Endothelial cell of umbilical vein (primary cell): Measurements from ENCODE around the gene TSPAN17. TPM values are rescaled to one million over a fixed set of nuclear protein-coding genes. Genes with fewer than 3 reads are reported as not detected.

ENCODE experiments used
- BruUV-seq: library from RNA; stranded (reverse); fragments of 400-500 nt; replicated peaks from 2 replicates; lab custom pipeline; 2021; lab: Mats Ljungman, UMichigan
- CTCF ChIA-PET: fragments of 300-600, 350-600 bp; sonication (Branson Sonifier 250); formaldehyde crosslinking; loops from one replicate; lab custom pipeline; 2021; ENCODE audit warnings: antibody characterized with exemption, inconsistent platforms; lab: Charles Lee
- POLR2A ChIA-PET: fragments of 300-600, 350-600 bp; sonication (Branson Sonifier 250); formaldehyde crosslinking; loops from one replicate; lab custom pipeline; 2021; ENCODE audit warnings: antibody characterized with exemption, inconsistent platforms; lab: Charles Lee
- DNase-seq: peaks from one replicate; pipeline ENCODE4 v3.0.0-alpha.2; 2011; ENCODE audit warnings: low read depth, low spot score
- FAIRE-seq: peaks from 2 replicates; lab custom pipeline; 2011; peaks lifted over from hg19 to GRCh38; lab: Jason Lieb, UNC
- H2AFZ ChIP-seq: 2 replicates; pipeline ENCODE4 v1.6.0; 2012; ENCODE audit warnings: low read depth, low read length, control low read depth, inconsistent platforms
- H3K27ac ChIP-seq: 2 replicates; pipeline ENCODE4 v1.5.1; 2011; ENCODE audit warnings: low read depth, mild to moderate bottlenecking, control low read depth, low read length, moderate library complexity; ENCODE audit not compliant: insufficient read depth
- H3K27me3 ChIP-seq, 2 experiments: 2 replicates each; pipeline versions ENCODE4 v1.6.0 to v1.6.1; 2011; ENCODE audit warnings: low read length in 2 of 2, mixed read lengths in 1 of 2; ENCODE audit not compliant: control insufficient read depth in 2 of 2, insufficient read depth in 2 of 2
- H3K36me3 ChIP-seq, 2 experiments: 2 replicates in 1 of 2; 3 replicates in 1 of 2; pipeline ENCODE4 v1.5.1; 2011; ENCODE audit warnings: low read length in 2 of 2, mild to moderate bottlenecking in 1 of 2, moderate library complexity in 1 of 2; ENCODE audit not compliant: control insufficient read depth in 2 of 2, insufficient read depth in 2 of 2; ENCODE audit errors: extremely low read depth in 1 of 2
- H3K4me1 ChIP-seq: 3 replicates; pipeline ENCODE4 v1.5.1; 2011; ENCODE audit warnings: mild to moderate bottlenecking, low read length; ENCODE audit not compliant: control insufficient read depth, insufficient read depth; ENCODE audit errors: extremely low read depth
- H3K4me2 ChIP-seq: 2 replicates; pipeline ENCODE4 v1.6.1; 2011; ENCODE audit warnings: low read length, control low read depth, mixed read lengths; ENCODE audit not compliant: insufficient read depth
- H3K4me3 ChIP-seq, 3 experiments: fragments of 200-600 bp in 1 of 3; sonication (generic), shearing (Covaris generic) in 1 of 3; replicated peaks in 1 of 3; 2 replicates each; pipeline ENCODE4 v1.5.1; 2011 to 2016; ENCODE audit warnings: control low read depth in 3 of 3, low read length in 3 of 3, mild to moderate bottlenecking in 2 of 3, inconsistent platforms in 1 of 3, low read depth in 1 of 3, moderate library complexity in 1 of 3; ENCODE audit not compliant: insufficient read depth in 1 of 3
- H3K79me2 ChIP-seq: 2 replicates; pipeline ENCODE4 v1.6.0; 2012; ENCODE audit warnings: low read length, inconsistent platforms; ENCODE audit not compliant: control insufficient read depth, insufficient read depth
- H3K9ac ChIP-seq: replicated peaks from 2 replicates; pipeline ENCODE3; 2011; ENCODE audit warnings: low read length, control low read depth; ENCODE audit not compliant: insufficient read depth; ENCODE audit errors: extremely low read depth
- H3K9me1 ChIP-seq: replicated peaks from 3 replicates; pipeline ENCODE4 v1.6.0; 2011; ENCODE audit warnings: mild to moderate bottlenecking, low read length; ENCODE audit not compliant: control insufficient read depth, insufficient read depth; ENCODE audit errors: extremely low read depth
- H3K9me3 ChIP-seq: replicated peaks from 2 replicates; pipeline ENCODE4 v1.5.1; 2012; ENCODE audit warnings: low read length, inconsistent platforms; ENCODE audit not compliant: control insufficient read depth, insufficient read depth
- H4K20me1 ChIP-seq: replicated peaks from 2 replicates; pipeline ENCODE3; 2011; ENCODE audit warnings: mild to moderate bottlenecking, low read length; ENCODE audit not compliant: control insufficient read depth, insufficient read depth; ENCODE audit errors: extremely low read depth
- CTCF ChIP-seq, 2 donors: IDR thresholded peaks; 1 replicate in 1 of 2; 2 replicates in 1 of 2; pipeline ENCODE4 v1.5.1; 2011; ENCODE audit warnings: low read length in 2 of 2, mild to moderate bottlenecking in 2 of 2, moderate library complexity in 2 of 2, control low read depth in 1 of 2, inconsistent platforms in 1 of 2, low read depth in 1 of 2; ENCODE audit not compliant: insufficient read depth in 1 of 2; ENCODE audit errors: extremely low read depth in 1 of 2
- EZH2 ChIP-seq: IDR thresholded peaks from 2 replicates; pipeline ENCODE4 v1.6.1; 2012; ENCODE audit warnings: borderline replicate concordance, low read depth, mild to moderate bottlenecking, moderate library complexity, low read length, inconsistent platforms; ENCODE audit not compliant: severe bottlenecking
- FOS ChIP-seq: IDR thresholded peaks from 2 replicates; pipeline ENCODE4 v1.6.1; 2011; ENCODE audit warnings: mild to moderate bottlenecking, low read length, moderate library complexity, borderline replicate concordance; ENCODE audit not compliant: insufficient read depth
- GATA2 ChIP-seq: IDR thresholded peaks from 2 replicates; pipeline ENCODE4 v1.7.0; 2011; ENCODE audit warnings: low read depth, mild to moderate bottlenecking, moderate library complexity, mixed read lengths, low read length; ENCODE audit not compliant: insufficient read length, insufficient read depth
- JUN ChIP-seq: IDR thresholded peaks from 2 replicates; pipeline ENCODE4 v1.6.1; 2011; ENCODE audit warnings: borderline replicate concordance, low read depth; ENCODE audit not compliant: insufficient read length, insufficient read depth
- MAX ChIP-seq: IDR thresholded peaks from 2 replicates; pipeline ENCODE4 v1.6.1; 2011; ENCODE audit not compliant: insufficient read depth, insufficient read length
- MYC ChIP-seq: IDR thresholded peaks from one replicate; pipeline ENCODE4 v1.6.1; 2011; ENCODE audit warnings: mild to moderate bottlenecking, low read depth, low read length
- POLR2A ChIP-seq: IDR thresholded peaks from 2 replicates; pipeline ENCODE4 v1.6.1; 2012; ENCODE audit warnings: low read depth, mild to moderate bottlenecking, control low read depth, low read length
- POLR2AphosphoS5 ChIP-seq: IDR thresholded peaks from 2 replicates; pipeline ENCODE4 v1.6.1; 2012; ENCODE audit warnings: low read depth, mild to moderate bottlenecking, control low read depth, low read length, moderate library complexity; ENCODE audit not compliant: insufficient read depth
- dilution Hi-C: fragments of 300-500 bp; cut with MboI; formaldehyde crosslinking; loops from one replicate; pipeline ENCODE4 v1.15.0; 2019; ENCODE audit warnings: low sequenced_read_pairs; ENCODE audit not compliant: extremely low pct_ligation_motif_present
- intact Hi-C: fragments of 100-400 bp; cut with micrococcal nuclease; formaldehyde crosslinking; loops from one replicate; pipeline ENCODE4 v1.10.0; 2022
- polyA plus RNA-seq, 4 experiments: library from polyadenylated mRNA; depleted of rRNA in 3 of 4; stranded (reverse) in 3 of 4; unstranded in 1 of 4; fragments of >200 nt; gene quantifications; 2 replicates each; pipeline versions ENCODE4 v1.2.1 to v1.2.3, GENCODE V29; 2011 to 2012; ENCODE audit warnings: missing spikeins in 1 of 4
- total RNA-seq: library from RNA; stranded (reverse); gene quantifications from 2 replicates; pipeline ENCODE4 v1.2.3, GENCODE V29; 2021

Gene TSPAN17
- total and polyA plus RNA-seq, 2 donors (not counting 3 experiments of a cell fraction or from before 2014, with no cell fraction given) = 55.9 to 73.3 TPM

- Histone ChIP-seq H3K4me2 (no peak overlapping the region), H3K4me3 (no peak overlapping the region), H3K27me3 (peaks cover 6 to 15% of the 10 kb centered on the region in 2 experiments), H4K20me1 (no peaks in the 10 kb centered on the region), H3K9ac (no peak overlapping the region), H2AFZ (no peak overlapping the region), H3K4me1 (no peaks in the 10 kb centered on the region), H3K79me2 (no peaks in the 10 kb centered on the region), H3K36me3 (no peaks in the 10 kb centered on the region), H3K9me3 (no peaks in the 10 kb centered on the region), H3K9me1 (no peaks in the 10 kb centered on the region), H3K27ac (no peak overlapping the region)
- intact Hi-C loops = no loop called here
- FAIRE-seq = no peak
- TF ChIP-seq EZH2 = no peak
- TF ChIP-seq POLR2AphosphoS5 = no peak
- TF ChIP-seq GATA2 = no peak
- no peak for TF ChIP-seq MAX
- TF ChIP-seq JUN = no peak
- no peak for TF ChIP-seq MYC
- TF ChIP-seq CTCF (IDR thresholded peaks at IDR 0.05; ENCODE audit: extremely low read depth in 1 of 2, insufficient read depth in 1 of 2, low read depth in 1 of 2, low read length in 2 of 2) = no peak
- no peak for TF ChIP-seq FOS
- TF ChIP-seq POLR2A = no peak
- DNase-seq = no peak
- CTCF ChIA-PET = interaction anchor here (1.6 to 2.0 kb wide), 2 partner anchors 14 to 21 kb away, joined by 3 to 9 read pairs; no protein-coding TSS in a partner anchor
- dilution Hi-C loops = no loop called here
- POLR2A ChIA-PET = no interaction called here
- BruUV-seq = no TSS peak
Measured at GRCh38 chr5:176639981-176640380, 7.3 kb upstream of the TSPAN17 start.
